GM21786 (cell line): ENCODE data around the gene PHACTR3.

Source experiments
- ATAC-seq: cut with Tn5 transposase; IDR thresholded peaks from one replicate; pipeline ENCODE4 v1.9.1; 2021; ENCODE audit not compliant: unreplicated experiment

Gene PHACTR3

DNA sequence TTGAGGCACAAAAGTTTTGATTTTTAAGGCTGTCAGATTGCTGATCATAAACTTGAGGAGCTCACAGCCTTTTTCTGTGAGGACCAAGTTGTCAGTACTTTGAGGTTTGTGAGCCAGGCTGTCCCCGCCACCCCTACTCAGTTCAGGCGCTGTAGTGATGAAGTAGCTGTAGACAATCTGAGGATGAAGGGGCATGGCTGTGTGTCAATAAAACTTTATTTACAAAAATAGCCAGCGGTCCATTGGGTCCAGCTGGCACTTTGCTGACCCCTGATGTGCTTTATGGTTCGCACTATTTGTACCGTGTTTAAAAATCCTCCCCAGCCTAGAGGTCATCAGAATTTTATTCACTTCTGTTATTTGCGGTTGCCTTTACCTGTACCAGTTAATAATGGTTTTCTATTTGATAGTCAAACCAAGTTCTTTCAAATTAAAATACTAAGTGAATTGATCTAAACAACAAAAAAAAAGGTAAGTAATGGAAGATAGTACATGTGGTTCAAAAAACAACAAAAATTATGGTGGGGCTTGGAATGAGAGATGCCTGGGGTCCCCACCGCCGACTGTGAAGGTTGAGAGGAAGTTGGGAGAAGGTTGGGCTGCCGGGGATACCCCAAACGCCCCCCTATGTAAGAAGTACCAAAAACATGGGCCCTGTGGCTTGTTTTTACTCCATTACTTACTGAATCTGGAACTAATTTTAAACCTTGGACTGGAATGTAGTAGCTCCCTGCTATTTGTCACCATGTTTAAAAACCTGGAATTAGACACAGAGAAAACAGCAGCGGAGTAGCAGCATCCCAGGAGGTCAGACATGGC is 205.5 kb downstream of the PHACTR3 start:
- no peak for ATAC-seq

DNA sequence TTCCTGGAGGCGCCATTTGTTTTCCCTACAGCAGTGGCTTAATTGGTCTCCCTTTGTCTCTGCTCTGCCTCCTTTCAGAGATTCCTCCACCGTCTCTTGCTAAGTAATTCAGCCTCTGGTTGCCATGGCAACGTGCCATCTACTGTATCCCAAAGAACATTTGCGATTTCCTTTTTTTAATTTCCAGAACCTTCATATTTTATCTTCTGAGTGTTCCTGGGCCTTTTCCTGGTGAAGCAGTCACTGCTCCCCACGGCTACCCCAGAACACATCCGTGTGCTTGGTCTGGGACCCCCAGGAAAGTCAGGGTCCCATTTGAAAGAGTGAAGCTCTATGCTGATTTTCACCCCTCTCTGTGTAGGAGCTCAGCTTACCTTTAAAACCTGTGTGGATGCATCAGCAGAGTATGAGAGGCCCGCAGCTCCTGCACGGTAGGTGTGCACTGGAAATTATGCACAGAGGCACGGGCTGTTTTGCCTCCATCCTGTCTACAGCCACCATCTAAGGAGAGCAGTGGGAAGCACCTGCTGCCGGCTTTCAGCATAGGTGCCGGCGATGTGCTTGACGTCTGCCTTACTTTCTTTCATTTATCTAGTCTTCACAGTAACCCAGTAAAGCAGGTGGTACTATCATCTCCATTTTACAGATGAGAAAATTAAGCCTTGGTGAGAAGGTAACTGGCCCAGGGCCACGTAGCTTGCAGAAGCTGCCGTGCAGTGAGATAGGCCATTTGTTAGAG is 206.3 kb downstream of the PHACTR3 start:
- no peak for ATAC-seq

DNA sequence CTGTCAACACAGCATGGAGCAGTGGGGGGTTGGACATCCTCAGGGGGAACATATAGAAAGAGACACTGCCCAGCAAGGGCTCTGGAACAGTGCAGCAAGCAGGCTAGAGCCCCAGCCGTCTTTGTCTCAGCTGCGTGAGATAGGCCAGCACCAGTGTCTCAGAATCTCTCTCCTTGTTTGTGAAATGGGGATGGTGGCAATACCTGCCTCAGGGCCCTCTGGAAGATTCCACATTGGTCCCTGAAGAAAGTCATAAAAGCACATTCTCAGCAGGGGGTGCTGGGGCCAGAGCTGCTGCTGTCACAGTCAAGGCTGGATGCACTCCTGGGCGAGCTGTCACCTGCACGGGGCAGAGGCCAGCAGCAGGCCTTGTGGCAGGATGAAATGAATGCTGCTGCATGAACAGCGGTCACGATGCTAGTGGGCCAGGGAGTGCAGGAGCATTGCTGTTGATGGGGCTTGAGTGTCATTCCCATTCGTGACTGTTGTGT is 207.4 kb downstream of the PHACTR3 start:
- ATAC-seq = no peak

DNA sequence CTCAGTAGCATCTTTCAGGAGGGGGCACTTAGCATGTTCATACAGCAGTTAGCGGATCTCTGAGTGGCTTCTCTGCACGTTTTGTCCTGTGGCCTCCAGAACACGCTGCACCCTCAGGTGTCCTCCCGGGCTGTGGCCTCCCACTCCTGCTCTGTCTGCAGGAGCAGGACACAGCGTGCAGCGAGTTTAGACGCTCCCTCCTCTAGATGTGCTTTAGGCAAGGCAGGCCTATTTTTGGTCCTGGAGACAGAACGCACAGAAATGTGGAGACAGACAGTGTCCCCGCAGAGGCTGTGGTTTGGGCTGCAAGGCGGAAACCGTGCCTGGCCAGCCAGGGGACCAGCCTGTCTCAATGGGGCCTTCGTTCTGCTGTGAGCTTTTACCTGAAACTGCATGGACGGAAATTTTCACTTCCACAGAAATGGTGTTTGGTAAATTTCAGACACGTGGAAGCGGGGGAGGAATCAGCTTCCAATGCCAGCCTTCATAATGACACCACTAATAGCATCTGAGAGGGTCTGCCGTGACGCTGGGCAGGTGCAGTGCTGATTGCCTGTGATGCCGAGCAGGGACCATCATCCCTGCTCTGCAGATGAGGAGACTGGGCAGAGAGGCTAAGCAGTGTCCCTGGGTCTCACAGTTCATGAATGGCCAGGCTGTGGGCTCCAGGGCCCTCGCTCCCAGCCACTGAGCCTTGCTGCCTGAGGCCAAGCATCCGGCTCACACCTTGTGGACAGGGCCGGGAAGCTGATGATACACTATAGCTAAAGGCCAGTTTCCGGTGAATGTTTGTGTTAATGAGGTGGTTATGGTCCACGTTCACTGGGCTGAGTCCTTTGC is 208.2 kb downstream of the PHACTR3 start:
- no peak for ATAC-seq

DNA sequence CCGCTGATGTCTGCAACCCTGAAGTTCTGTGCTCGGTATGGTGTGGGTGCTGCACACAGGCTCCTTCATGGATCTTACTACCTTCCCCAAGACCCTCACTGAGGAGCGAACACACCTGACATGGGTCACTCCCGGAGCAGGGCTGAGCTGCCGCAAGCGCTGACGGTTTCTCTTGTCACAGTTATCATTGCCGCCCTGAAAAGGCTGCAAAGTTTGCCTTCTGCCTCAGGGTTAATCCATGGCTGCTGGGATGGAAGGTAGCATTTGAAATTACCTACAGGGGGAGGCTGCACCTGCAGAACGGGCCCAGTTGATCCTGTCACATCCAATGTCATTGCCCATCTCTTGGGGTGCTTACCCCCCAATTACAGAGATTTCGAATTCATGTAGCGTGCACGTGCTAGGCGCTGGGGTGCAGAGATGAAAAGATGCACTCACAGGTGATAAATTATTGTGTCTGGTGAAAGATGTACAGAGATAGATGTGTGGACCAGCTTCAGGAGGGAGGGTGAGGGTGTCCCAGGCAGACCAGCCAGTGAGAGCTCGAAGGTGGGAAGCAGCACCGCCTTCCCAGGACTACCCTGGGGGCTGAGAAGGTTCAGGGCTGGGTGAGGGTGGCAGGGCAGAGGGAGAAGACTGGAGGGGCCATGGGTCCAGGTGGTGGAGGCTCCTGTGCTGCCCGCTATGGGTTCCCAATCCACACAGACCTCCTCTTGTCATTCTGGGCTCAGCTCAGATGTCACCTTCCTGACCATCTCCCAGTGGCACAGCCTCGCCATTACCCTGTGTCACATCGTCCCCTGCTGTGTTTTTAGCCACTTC is 209.0 kb downstream of the PHACTR3 start:
- no peak for ATAC-seq

DNA sequence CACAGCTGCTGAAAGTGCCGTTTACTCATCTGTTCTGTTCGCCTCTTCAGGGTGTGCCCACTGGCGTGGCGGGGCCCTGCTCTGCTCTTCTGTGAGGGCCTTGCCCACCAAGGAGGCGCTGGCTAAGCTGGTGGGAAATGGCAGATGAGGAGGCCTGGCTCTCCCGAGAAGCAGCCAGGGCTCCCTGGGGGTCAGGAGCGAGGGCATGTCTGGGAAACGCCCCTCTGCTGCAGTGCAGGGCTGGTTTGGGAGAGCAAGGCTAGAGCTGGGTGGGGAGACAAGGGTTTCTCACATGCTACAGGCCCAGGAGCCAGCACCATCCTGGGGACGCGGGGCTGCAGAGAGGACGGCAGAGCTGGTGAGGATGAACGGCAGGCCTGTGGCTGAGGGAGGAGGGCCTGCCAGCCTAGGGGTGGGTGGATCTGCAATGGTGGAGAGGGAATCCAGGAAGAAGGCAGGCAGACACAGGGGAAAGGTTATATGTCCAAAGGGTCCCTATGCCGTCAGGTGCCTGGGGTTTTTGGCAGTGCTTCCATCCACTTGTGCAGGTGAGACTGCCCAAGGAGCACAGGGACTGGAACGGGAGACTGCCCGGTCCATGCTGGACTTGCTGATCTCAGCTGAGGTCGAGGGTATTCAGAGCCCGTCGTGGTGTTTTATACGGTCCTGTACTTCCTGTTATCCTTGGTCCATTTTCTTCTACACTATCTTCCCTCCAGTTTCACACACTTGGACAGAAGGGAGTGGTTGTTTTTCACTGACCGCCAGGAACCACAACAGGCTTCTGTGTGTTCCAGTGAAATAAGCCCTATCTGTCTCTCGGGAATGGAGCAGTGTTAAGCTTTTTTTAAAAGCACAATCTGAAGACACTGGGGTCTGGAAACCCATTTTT is 209.9 kb downstream of the PHACTR3 start:
- ATAC-seq = no peak

DNA sequence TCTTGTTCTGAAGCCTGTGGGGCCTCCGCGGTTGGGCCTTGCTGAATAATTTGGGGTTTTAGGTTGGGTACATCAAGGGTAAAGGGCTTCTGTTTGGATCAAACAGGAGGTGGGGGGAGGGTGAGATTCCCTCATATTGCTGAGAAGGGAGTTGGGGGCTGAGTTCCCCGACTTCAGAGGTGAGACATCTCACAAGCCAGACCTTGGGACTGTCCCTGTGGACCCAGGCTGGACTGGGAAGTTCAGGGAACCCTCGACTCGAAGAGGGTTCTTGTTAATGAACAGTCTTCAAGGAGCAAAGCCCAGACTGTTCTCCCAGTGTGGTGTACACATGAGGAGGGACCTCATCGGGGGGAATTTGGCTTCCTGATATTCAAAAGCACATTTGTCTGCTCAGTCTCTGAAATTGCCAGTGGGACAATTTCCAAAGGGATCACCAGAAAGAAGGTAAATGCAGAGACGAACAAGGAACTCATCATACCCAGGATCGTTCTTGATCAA is 210.6 kb downstream of the PHACTR3 start:
- ATAC-seq = no peak

DNA sequence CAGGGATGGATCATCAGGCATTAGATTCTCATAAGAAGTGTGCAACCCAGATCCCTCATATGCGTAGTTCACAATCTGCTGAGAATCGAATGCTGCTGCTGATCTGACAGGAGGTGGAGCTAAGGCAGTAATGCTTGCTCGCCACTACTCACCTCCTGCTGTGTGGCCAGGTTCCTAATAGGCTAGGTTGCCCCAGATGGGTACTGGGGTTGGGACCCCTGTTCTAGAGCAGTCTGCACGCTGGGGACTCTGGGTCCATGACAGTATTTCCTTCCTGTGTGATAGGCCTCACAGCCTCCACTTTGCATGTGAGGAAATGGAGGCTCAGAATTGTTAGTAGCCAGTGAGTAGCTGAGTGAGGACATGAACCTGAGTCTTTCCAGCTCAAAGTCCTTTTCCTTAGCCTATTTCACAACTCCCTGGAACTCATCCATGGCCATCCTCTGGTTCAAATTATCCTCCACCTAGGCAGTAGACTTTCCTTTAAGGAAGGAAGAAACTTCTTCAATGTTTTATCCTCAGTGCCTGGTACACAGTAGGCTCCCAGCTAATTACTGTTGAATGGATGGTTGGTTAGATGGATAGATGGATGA is 211.9 kb downstream of the PHACTR3 start:
- ATAC-seq = no peak

DNA sequence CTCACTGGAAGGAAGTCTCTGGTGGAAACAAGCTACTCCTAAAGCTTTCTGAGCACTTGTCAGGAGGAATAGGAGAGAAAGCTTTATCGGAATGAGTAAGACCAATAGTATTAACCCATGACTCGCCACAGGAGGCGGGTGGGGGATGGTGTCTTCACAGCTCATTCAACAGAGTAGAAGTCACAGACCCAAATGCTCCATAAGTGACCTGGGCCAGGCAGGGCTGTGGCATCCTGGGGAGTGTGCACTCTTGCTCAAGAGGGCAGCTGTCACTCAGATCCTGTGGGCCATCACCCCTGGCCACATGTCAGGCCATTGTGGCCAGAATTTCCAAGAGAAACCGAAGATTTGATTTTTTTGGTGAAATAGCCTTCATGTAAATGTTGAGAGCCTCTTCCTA is 213.1 kb downstream of the PHACTR3 start:
- ATAC-seq = no peak

DNA sequence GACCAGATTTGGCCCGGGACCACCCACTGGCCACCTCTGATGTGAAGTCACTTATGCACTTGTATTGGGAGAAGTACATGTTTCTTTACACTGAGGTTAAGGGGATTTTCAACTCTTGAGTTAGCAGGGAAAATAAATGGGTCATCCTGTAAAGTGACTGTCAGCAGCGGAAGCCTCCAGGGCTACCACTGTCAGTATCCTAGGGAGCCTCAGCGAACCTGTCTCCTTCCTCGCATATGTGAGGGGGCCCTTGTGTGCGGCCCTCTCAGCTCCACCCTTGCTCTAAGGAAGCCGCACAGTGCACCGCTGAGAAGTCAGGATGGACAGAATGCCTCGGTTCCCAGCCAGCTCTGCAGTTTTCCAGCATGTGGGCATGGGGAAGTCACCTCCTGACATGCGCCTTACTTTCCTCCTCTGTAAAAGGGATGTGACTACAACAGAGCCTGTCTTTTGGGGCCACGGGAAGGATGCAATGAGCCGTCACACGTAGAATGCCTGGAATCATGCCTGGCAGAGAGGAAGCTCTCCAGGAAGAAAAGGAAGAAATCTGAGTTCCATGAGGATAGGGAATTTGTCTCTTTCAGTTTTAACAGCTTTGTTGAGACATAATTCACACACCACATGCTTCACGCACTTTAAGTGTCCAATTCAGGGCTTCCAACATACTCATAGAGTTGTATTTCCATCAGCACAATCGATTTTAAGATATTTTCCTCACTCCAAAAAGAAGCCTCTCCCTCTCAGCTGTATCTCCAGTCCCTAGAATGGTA is 213.7 kb downstream of the PHACTR3 start:
- ATAC-seq = no peak

DNA sequence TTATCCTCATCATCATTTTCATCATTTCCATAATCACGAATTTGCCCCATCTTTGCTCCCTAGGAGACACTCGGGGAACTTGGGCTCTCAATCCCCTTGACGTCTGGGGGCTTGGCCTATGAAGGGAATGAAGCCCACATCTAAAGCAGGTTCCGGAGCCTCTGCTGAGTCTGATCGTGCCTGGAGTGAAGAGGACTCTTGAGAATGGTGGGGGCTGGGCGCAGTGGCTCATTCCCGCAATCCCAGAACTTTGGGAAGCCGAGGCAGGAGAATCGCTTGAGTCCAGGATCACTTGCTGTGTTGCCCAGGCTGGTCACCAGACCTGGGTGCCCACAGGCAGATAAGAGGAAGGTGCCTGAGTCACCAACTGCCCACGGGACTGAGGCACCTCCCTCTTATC is 214.6 kb downstream of the PHACTR3 start:
- no peak for ATAC-seq

DNA sequence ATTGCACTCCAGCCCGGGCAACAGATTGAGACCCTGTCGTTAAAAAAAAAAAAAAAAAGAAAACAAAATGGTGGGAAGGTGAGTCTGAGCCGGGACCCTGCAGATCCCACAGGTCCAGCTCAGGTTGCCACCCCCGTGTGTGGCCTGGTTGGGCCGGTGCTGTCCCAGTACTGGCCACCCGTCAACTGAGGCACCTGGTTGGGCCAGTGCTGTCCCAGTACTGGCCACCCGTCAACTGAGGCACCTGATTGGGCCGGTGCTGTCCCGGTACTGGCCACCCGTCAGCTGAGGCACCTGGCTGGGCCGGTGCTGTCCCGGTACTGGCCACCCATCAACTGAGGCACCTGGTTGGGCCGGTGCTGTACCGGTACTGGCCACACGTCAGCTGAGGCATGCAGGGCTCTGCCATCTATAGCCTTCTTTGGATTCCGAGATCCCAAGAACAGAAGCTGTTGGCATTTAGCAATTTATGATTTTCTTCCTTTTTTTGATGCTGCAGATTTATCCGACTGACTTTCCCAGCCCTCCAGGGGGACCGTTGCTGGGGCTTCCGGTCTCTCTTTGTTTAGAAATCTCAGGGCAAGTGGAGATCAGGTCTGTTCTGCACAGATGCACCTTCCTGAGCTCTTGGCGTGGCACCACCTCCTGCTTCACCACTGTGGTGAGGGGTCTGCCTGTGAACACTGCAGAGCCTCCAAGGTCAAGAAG is 215.3 kb downstream of the PHACTR3 start:
- ATAC-seq = no peak

DNA sequence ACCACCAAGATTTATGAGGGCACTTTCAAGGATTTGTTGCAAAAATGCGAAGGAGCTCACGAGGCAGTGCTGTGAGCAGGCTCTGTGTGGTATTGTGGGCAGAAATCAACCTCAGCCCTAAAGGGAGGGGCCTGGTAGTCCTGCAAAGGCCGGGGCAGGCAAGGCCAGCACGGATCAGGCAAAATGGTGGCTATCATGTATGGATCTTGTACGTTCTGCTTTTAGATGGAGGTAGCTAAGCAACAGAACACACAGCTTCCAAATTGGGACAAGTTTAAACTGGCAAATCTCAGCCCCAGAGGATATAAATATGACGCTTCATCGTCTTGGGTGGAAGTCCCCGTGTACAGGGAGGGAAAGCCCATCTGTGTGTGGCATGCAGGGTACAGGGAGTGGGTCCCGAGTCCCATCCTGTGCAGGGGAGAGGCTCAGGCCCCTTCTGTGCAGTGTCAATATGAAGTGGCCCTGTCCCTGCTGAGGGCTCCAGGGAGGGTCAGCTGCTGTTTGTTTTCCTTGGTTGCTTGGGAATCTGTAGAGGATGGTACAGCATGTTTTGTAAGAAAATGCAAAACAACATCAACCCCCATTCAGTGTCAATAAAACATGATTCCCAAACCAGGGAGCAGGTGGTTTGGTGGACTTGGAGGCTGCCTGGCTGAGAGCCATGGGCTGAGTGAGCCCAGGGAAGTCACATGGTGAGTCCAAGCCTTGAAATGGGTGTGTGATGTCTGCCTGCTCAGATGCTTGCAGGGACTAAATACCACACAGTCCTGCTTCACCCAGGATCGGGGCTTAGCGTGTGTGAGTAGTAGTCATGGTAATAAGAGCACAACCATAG is 216.1 kb downstream of the PHACTR3 start:
- ATAC-seq = no peak

DNA sequence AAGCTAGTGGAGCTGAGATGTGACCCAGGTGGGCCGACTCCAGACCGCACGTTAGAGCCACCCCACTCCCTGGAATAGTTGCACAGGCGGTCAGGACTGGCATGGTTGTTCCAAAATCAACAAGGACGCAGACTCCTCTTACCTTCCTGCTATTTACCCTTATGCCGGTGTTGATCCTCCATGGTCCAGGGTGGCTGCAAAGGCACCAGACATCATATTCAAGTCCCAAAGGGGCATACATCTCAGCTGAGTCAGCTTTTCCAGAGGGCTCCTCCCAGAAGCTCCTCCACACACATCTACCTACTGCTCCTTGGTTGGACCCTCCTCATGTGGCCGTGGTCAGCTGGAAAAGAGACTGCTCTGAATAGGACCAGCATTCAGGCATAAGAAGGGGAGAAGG is 216.9 kb downstream of the PHACTR3 start:
- ATAC-seq = no peak

DNA sequence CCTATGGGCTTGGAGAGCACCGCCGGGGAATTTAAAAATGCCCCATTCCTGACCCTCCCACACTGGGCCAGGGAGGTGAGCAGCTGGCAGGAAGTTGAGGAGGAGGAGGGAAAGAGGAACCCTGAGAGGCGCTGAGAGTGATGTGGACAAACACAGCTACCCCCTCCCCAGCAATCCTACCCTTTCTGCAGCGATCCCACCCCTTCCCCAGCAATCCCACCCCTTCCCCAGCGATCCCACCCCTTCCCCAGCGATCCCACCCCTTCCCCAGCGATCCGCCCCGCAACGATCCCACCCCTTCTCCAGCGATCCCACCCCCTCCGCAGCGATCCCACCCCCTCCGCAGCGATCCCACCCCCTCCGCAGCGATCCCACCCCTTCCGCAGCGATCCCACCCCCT is 217.4 kb downstream of the PHACTR3 start:
- no peak for ATAC-seq

DNA sequence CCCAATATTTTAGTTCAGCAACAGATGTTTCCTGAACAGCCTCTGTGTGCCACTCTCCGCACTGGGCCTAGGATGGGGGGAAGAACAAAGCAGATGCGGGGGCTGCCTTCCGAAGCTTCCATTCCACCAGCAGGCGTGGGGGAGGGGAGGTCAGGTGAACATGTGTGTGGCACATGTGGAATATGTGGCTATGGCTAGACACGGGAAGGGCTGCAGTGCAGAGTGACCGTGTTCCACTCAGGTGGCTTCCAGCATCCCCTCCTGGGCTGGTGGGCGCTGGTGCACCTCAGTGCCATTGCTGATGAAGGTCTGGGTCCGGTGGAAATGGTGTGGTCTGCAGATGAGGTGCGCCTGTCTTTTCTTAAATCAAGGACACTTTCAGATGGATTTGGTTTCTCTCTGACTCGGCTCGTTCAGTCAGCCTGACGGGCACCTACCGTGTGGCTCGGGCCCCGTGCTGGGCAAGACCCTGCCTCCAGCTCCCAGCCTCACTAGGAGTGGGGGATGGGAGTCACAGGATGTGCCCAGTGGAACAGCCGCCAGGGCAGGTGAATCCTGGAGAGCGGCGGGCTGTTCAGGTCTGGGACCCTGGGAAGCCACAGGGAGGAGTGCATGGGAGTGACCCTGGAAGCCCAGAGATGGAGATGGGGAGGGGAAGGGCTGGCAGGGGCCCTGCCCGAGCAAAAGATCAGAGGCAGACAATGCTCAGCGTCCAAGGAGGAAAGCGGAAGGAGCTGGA is 218.1 kb downstream of the PHACTR3 start:
- ATAC-seq = no peak
